ENCODE results near the gene DNAAF9.

GRCh38 chr20:3431109-3431508, 23.6 kb upstream of the DNAAF9 start:
- TF ChIP-seq, protein P1, sequence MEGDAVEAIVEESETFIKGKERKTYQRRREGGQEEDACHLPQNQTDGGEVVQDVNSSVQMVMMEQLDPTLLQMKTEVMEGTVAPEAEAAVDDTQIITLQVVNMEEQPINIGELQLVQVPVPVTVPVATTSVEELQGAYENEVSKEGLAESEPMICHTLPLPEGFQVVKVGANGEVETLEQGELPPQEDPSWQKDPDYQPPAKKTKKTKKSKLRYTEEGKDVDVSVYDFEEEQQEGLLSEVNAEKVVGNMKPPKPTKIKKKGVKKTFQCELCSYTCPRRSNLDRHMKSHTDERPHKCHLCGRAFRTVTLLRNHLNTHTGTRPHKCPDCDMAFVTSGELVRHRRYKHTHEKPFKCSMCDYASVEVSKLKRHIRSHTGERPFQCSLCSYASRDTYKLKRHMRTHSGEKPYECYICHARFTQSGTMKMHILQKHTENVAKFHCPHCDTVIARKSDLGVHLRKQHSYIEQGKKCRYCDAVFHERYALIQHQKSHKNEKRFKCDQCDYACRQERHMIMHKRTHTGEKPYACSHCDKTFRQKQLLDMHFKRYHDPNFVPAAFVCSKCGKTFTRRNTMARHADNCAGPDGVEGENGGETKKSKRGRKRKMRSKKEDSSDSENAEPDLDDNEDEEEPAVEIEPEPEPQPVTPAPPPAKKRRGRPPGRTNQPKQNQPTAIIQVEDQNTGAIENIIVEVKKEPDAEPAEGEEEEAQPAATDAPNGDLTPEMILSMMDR (IDR thresholded peaks at IDR 0.05 in 4 of 5, conservative IDR thresholded peaks at IDR 0.05 in 1 of 5): no peak
- no peak for TF ChIP-seq POLR2A (IDR thresholded peaks at IDR 0.05)

Measured in gastrocnemius medialis (tissue), 4 donors.